Neural progenitor cell (in vitro differentiated cells): ENCODE results near the gene NUDT4.

ENCODE experiments used
- CTCF ChIP-seq: fragments of 200-600 bp; sonication (generic); IDR thresholded peaks from 2 replicates; pipeline ENCODE4 v1.5.1; 2017; ENCODE audit warnings: antibody characterized with exemption, mild to moderate bottlenecking
- EZH2 ChIP-seq: fragments of 200-600 bp; sonication (generic); IDR thresholded peaks from 2 replicates; pipeline ENCODE4 v1.6.1; 2017; ENCODE audit warnings: antibody characterized with exemption, mild to moderate bottlenecking, moderate library complexity

GRCh38 chr12:93379326-93379980, 1.7 kb downstream of the NUDT4 start:
- no peak for TF ChIP-seq CTCF
- TF ChIP-seq EZH2: no peak
